Activated naive CD4-positive, alpha-beta T cell treated with anti-CD3 and anti-CD28 coated beads, Interleukin-2, amount 50 U/mL, for 72 hours (primary cell): ENCODE measurements around the gene REV3L. TPM values are rescaled to one million over a fixed set of nuclear protein-coding genes. Genes with fewer than 3 reads are reported as not detected.
"Not testable (repeated sequence)": the region's sequence is repeated elsewhere in the genome, so short reads cannot be mapped to it uniquely, and the experiment has no call there.

Experiments used
- ATAC-seq, 2 donors: fragments of 150-1000 bp; cut with Tn5 transposase; 2 replicates each; pipeline ENCODE4 v1.10.0; 2021; ENCODE audit warnings: mild to moderate bottlenecking in 2 of 2, moderate library complexity in 2 of 2
- DNase-seq, 2 donors: peaks; one replicate each; pipeline ENCODE4 v3.0.0; 2021 to 2022; ENCODE audit warnings: low spot score in 2 of 2
- H3K27ac Mint-ChIP-seq, 2 donors: one replicate each; pipeline ENCODE4 v1.8.0; 2022; ENCODE audit warnings: mild to moderate bottlenecking in 2 of 2, mixed read lengths in 2 of 2
- H3K36me3 Mint-ChIP-seq, 2 donors: one replicate each; pipeline ENCODE4 v1.8.0; 2022; ENCODE audit warnings: mixed read lengths in 2 of 2
- H3K9me3 Mint-ChIP-seq, 2 donors: one replicate each; pipeline ENCODE4 v1.8.0; 2022; ENCODE audit warnings: mixed read lengths in 2 of 2
- total RNA-seq, 2 donors: library from RNA; stranded (reverse); gene quantifications; one replicate each; pipeline ENCODE4 v1.2.3, GENCODE V29; 2022

Gene REV3L
- total RNA-seq, 2 donors from 2014 or later = 18.3 to 27.0 TPM

- peak overlapping the region; percentile 81 to 90 for H3K27ac Mint-ChIP-seq
- DNase-seq = peak; percentile 96 to 99
- ATAC-seq = peak; percentile 99
- no peaks in the 10 kb centered on the region for H3K36me3 Mint-ChIP-seq
- no peaks in the 10 kb centered on the region for H3K9me3 Mint-ChIP-seq
These were observed 223.8 kb downstream of the REV3L start for GRCh38 chr6:111259089-111259831.

GRCh38 chr6:111258615-111259088 is 224.4 kb downstream of the REV3L start:
- no peaks in the 10 kb centered on the region for H3K36me3 Mint-ChIP-seq
- peak overlapping the region; percentile 79 to 90 for H3K27ac Mint-ChIP-seq
- DNase-seq = no peak
- ATAC-seq = no peak
- H3K9me3 Mint-ChIP-seq = no peaks in the 10 kb centered on the region

DNA sequence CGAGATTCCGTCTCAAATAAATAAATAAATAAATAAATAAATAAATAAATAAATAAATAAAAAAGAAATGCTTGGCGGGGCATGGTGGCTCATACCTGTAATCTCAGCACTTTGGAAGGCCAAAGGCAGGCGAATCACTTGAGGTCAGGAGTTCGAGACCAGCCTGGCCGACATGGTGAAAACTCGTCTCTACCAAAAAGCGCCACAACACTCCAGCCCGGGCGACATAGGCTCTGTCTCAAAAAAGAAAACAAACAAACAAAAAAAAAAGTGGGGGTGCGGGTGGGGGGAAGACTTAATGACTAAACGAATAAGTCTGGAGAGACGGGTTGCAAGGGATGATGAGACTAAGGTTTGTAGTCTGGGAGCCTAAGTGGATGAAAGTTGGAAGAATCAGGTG is 225.0 kb downstream of the REV3L start:
- DNase-seq (no peak), ATAC-seq (no peak)
- Mint-ChIP-seq H3K36me3 (no peaks in the 10 kb centered on the region), H3K9me3 (no peaks in the 10 kb centered on the region), H3K27ac (peak overlapping the region in 1 of 2 donors; percentile 90)

- no peaks in the 10 kb centered on the region for H3K36me3 Mint-ChIP-seq
- peak overlapping the region in 1 of 2 donors; percentile 18 for H3K27ac Mint-ChIP-seq
- no peak for ATAC-seq
- no peak for DNase-seq
- H3K9me3 Mint-ChIP-seq = no peaks in the 10 kb centered on the region
These were observed 226.4 kb downstream of the REV3L start for GRCh38 chr6:111256646-111257045.

- DNase-seq, H3K36me3 Mint-ChIP-seq, H3K9me3 Mint-ChIP-seq, ATAC-seq, H3K27ac Mint-ChIP-seq: not testable (repeated sequence)
These were observed 227.2 kb downstream of the REV3L start for GRCh38 chr6:111255838-111256237.

GRCh38 chr6:111254779-111255166 is 228.2 kb downstream of the REV3L start:
- no peak for DNase-seq
- H3K36me3 Mint-ChIP-seq = no peaks in the 10 kb centered on the region
- no peak overlapping the region for H3K27ac Mint-ChIP-seq
- H3K9me3 Mint-ChIP-seq = no peaks in the 10 kb centered on the region
- ATAC-seq = no peak

DNA sequence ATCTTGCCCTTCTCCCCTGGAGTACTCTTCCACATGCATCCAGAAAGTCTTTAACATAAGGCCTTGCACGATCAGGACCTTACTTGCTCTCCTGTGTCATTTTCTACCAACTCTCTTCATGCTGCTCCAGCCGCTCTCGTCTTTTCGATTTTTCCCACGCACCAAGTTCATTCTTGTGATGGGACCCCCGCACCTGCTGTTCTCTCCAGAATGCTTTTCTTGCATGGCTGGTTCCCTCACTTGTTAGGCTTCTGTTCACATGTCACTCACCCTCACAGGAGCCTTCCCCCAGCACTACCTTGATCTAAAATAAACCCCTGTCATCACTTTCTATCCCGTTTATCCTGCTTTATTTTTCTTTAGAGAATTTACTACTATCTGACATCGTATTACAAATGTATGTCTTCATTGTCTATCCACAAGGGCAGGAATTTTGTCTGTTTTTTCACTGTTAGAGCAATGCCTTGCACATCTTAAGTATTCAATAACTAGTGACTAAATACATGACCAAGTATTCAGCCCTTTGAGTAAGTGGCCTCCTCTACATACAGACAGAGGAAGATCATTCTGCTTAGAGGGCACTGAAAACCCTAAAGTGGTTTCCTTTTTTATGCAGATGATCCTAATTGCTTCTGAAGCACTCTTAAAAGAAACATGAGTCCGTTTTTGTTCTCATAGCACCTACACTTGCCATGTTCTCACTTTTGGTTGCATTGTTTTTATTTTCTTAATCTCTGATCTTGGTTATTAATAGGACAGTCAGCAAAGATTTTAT is 228.8 kb downstream of the REV3L start:
- H3K27ac Mint-ChIP-seq = no peak overlapping the region
- ATAC-seq (no peak), DNase-seq (no peak)
- no peaks in the 10 kb centered on the region for H3K36me3 Mint-ChIP-seq
- H3K9me3 Mint-ChIP-seq = no peaks in the 10 kb centered on the region

- H3K27ac Mint-ChIP-seq = no peak overlapping the region
- H3K9me3 Mint-ChIP-seq = no peaks in the 10 kb centered on the region
- DNase-seq = no peak
- no peak for ATAC-seq
- no peaks in the 10 kb centered on the region for H3K36me3 Mint-ChIP-seq
These were observed 230.3 kb downstream of the REV3L start for GRCh38 chr6:111252726-111253125.

- H3K27ac Mint-ChIP-seq = no peak overlapping the region
These were observed 232.1 kb downstream of the REV3L start for GRCh38 chr6:111250791-111251354.

More at GRCh38 chr6:111250791-111251354, 232.1 kb downstream of the REV3L start:
- Mint-ChIP-seq H3K36me3 (no peaks in the 10 kb centered on the region), H3K9me3 (no peaks in the 10 kb centered on the region)
- ATAC-seq (no peak), DNase-seq (no peak)

Other genes with a start within 250 kb of the REV3L start
- 10 to 100 TPM; 32.5 to 38.0 TPM for gene TRAF3IP2, start 122.7 kb upstream of the REV3L start, total RNA-seq